Skeletal muscle cell (primary cell): ENCODE measurements around the gene ANKFN1.

Experiments
- DNase-seq: peaks from one replicate; pipeline ENCODE4 v3.0.0-alpha.2; 2010; ENCODE audit warnings: low read depth
- H3K4me3 ChIP-seq: 2 replicates; pipeline ENCODE4 v1.5.1; 2011; ENCODE audit warnings: low read depth, mild to moderate bottlenecking, control low read depth, low read length, moderate library complexity

The ANKFN1 gene

DNA sequence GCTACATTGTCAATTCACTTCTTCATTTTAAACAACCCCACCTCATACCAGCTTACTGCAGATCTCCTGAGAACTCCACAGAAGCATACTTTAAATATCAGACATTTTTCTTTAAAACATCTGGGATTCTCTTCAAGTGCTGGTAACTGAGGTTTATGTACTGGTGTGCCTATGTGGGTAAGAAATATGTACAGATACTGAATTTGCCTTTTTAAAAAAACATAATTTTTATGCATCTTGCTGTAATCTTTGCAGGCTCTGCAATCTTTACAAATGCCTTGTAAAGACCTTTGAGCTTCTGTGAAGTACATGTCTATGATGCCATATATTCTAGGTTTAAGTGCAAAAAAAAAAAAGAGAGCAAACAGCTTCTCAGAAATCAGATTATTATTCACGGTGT is 312.6 kb downstream of the ANKFN1 start:
- no peak for DNase-seq
- H3K4me3 ChIP-seq, result no peak overlapping the region

DNA sequence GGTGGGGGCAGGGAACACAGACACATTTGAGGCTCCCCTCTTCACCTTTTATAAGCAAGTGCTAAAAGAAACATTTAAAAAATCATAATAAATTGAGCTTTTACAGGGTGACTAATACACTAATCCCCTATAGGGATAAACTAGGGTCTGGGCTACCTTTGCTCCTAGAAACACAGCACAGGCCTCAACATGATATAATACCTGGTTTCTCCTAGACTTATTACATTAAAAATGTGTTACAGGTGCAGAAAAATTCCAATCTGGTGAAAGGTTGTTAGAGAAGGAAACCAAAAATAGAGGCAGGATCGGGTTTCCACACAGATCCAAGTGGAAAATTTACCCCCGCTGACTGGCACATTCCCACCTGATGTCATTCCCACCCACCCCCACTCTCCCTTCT is 315.6 kb downstream of the ANKFN1 start:
- no peak overlapping the region for H3K4me3 ChIP-seq
- DNase-seq, result no peak

DNA sequence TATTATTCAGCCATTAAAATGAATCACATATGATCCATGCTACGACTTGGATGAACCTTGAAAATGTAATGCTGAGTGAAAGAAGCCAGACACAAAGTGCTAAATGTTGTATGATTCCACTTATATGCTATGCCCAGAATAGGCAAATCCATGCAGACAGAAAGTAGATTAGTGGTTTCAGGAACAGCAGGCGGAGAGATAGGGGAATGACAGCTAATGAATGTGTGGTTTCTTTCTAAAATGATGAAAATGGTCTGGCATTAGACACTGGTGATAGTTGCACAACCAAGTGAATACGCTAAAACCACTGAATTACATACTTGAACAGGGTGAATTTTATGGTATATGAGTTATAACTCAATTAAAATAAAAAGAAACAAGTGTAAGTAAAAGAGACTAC is 318.4 kb downstream of the ANKFN1 start:
- no peak for DNase-seq
- H3K4me3 ChIP-seq, result no peak overlapping the region

DNA sequence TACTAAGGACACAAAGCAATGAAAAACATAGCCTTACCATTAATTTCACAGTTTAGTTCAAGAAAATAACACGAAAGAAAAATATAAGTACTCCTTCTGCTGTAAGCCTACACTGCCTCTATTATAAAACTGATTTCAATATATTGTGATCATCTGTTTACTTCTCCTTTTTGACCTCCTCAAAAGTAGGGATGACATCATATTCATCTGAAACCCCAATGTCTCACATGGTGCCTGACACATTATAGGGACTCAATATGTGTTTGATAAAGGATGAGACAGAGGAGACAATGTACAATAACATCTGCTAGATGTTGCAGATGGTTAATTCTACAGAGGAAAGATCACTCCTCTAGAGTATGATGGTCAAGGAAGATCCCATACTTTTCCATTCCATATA is 321.8 kb downstream of the ANKFN1 start:
- no peak for DNase-seq
- H3K4me3 ChIP-seq, result no peak overlapping the region

DNA sequence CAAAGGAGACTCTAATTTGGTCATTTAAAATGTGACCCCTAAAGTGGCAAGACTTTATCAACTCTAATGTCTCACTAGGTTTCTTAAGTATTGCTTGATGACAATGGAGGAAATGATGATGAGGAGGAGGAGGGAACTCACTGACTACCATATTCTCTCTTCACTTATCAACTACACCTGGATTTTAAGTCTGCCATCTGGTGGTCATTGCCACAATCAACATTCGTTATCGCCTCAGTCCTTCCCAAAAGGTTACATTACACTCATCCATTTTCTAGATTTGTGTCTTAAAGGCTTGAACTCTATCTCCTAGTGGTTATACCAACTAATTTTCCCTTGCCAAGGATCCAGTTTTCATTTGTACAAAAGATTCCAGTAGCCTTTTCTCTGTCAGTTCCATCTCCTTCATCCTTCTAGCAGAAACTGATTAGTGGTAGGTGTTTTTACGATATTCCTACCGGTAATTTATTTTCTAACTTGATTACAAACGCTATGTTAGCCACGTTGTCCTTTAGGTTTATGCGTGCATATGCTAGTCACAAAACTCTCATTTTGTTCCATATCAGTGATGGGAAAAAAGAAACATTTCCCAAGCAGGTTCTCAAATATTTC is 325.7 kb downstream of the ANKFN1 start:
- no peak for DNase-seq
- H3K4me3 ChIP-seq, result no peak overlapping the region

DNA sequence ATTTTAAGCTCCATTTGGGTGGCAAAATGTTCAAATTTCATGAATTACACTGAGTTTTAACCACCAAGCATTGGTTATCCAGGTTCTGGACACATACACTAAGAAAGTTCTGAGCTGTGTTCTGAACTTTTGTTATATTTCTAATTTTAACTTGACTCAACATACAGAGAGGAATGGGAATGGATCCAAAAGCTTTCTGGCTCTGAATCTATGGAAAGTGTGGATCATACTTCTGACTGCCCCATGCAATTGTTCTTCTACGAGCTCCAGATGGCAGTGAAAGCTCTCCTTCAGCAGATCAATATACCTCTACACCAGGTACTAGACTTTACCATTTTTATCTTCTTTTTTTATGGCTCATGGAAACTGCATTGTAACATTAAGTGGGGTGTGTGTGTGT is 327.2 kb downstream of the ANKFN1 start:
- DNase-seq, result no peak
- H3K4me3 ChIP-seq, result no peak overlapping the region

DNA sequence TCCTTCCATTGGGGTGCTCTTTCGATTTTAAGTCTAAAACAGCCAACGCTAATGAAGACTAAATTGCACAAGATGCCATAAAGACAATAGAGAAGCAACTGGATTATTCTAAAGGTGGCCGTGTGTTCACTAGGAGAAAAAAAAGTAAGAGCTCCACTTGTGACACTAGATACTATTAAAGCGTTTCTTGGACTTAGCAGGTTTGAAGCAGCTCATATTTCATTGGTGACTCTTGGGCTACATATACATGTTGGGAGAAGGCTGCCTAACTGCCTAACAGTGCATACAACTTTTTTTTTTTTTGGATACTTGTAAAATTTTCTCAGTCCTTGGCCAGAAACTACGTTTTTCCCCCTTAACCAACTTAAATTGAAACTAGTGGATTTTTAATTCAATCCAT is 328.4 kb downstream of the ANKFN1 start:
- no peak for DNase-seq
- no peak overlapping the region for H3K4me3 ChIP-seq

DNA sequence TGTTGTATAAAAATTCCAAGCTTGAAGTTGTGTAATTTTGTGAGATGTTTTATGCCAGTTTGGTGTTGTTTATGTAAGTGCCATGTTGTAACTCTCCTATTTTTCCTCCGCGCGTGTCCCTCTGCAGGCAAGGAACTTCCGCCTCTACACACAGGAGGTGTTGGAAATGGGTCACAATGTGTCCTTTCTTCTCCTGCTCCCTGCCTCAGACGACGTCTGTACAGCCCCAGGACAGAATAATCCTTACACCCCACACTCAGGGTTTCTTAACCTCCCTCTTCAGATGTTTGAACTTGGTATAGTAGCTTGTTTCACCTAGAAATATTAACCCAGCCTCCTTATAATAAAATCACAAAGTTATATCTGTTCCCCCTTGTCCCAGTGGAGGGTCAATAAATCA is 329.0 kb downstream of the ANKFN1 start:
- no peak overlapping the region for H3K4me3 ChIP-seq
- DNase-seq, result no peak

DNA sequence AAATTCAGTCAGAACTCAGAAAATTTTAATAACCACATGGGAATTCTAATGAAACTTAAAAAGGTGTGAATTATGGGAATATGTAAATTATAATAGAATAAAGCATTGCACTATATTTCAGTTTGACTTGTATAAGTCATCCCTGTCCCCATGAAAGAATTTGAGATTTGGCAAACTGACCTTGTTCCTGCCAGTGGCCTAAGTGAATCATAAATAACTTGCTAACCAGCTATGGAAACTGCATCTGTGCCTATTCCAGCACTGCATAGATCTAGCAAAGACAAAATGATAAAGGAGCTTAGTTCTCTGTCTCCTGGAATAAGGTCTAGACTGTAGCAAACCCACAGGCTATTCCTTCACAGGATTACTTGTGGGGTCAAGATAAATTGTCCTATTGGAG is 333.5 kb downstream of the ANKFN1 start:
- H3K4me3 ChIP-seq, result no peak overlapping the region
- DNase-seq, result no peak

DNA sequence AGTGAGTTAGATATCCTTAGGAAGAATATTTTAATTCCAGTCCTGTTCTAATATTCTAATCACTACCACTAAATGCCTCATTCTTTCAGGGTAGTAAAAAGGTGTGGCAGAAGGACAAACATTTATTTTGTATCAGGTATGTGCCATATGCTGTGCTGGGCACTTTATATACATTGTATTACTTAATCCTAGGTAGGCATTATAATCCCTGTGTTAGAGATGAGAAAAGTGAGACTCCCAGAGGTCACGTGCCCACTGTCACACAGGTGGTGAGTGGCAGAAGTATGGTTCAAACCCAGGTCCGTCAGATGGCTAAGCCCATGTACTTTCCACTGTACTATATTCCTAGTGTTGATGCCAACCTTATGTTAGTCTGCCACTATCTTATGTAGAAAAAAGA is 335.5 kb downstream of the ANKFN1 start:
- H3K4me3 ChIP-seq, result no peak overlapping the region
- no peak for DNase-seq

DNA sequence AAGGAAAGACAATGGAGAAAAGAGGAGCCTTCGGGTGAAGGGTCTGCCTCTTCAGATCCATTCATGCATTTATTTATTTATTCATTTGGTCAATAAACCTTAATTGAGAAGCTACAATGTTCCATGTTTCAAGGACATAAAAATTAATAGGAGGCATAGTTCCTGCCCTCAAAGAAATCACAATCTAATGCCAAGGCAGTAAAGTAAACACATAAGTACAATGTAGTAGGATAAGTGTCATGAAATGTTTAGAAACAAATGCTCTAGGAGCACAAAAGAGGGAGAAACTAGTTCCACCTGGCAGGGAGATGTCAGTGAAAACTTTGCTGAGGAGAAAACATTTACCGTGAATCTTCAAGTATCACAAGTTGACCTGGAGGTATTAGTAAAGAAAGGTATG is 336.7 kb downstream of the ANKFN1 start:
- DNase-seq, result no peak
- H3K4me3 ChIP-seq, result no peak overlapping the region

DNA sequence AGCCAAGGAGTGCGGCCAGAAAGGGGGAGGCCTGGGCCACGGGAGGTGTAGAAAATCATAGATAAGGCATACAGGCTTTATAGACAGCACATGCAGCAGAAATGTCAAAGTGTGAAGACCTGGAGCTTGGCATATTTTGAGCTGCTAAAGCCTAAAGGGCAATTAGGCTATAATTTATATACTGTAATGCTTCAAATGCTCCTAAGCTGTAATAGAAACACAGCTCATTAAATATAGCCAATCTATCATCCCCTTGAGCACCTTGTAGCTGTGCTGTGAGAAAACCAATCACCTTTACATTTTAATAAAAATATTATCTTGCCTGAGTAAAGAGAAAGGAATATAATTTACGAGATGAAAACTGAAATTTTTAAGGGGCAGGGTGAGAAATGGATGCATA is 342.3 kb downstream of the ANKFN1 start:
- no peak for DNase-seq
- H3K4me3 ChIP-seq, result no peak overlapping the region

DNA sequence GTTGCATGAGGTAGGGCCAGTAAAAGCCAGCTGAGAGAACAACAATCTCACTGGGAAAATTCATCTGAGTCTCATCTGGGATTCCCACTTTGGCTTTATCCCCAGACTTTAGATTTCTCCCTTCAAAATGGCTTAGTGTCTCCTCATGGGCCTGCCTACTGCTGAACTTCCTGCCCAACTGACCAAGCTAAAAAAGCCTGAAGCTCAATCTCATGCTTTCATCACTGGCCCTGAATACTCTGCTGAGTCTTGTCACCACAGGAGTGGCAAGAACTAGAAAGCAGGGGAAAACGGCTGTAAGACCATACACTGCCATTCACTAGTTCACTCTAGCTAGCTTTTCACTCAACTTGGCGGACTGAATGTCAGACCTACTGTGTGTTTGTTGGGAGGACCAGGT is 343.9 kb downstream of the ANKFN1 start:
- DNase-seq, result no peak
- H3K4me3 ChIP-seq, result no peak overlapping the region

DNA sequence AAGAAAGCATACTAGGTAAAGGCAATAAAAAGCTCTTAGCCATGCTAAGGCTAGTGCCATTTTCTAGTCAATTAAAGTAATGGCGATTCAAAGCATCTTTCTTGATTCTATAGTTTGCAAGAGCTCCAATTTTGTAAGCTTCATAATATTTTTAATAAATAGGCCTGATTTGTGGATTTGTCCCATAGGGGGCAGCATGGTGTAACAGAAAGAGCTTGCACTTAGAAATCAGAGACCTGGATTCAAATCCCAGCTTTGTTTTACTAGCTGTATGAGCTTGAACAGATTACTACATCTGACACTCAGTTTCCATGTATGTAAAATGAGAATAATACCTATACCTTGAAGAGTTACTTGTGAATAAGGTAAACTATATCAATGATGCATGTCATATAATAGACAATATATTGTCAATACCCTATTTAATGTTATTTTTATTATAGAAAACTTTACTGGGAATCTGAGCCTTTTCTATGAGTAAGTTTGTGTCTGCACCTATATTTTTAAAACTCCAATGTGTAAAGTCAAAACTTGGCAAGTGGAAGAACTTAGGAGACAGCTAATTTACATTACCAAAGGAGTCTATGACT is 346.6 kb downstream of the ANKFN1 start:
- no peak overlapping the region for H3K4me3 ChIP-seq
- no peak for DNase-seq

DNA sequence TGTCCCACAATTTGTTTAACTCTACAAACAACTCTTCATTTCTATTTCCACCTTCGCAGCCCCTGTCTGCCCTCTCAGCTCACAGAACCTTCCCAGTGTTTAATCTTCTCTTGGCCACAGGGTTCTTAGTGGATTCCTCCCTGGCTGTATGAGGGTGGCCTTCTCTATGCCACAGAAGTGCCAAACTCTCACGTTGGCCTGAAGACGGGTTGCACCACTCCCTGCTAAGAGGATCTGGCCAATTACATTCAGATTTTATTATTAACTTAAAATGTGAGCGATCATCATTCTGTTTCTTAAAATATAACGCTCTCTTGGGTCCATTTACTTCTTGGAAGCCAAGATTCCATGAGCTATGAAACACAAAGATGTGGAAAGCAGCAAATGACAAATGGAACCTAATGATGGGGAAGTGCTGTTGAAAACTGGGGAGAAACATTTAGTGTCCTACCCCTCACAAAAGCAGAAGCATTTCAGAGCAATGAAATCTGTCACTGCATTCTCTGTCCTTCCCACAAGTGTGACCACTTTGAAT is 348.9 kb downstream of the ANKFN1 start:
- no peak for DNase-seq
- H3K4me3 ChIP-seq, result no peak overlapping the region

DNA sequence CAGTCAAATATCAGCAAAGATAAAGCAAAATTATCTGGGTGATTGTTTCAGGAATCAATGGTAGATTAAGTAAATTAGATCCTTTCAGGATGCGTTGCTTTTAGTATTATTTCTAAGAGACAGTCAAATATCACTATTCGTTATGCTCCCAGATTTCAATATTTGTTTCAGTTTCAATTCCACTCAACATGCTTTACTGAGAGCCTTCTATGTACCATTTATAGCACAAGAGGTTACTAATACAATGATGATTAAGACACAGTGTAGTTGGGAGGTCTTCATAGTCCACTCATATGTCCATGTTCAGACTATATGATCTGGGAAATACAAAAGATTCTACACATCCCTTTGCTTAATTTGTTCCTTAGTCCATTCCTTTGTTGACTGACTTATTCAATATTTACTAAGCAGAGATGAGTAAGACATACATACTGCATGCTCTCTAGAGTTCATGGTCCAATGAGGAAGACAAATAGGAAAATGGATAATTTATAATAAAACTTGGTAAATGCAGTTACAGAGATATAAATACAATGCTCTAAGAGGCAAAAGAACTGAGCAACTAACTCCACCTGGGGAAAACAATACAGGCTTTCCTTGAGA is 352.0 kb downstream of the ANKFN1 start:
- no peak for DNase-seq
- H3K4me3 ChIP-seq, result no peak overlapping the region

DNA sequence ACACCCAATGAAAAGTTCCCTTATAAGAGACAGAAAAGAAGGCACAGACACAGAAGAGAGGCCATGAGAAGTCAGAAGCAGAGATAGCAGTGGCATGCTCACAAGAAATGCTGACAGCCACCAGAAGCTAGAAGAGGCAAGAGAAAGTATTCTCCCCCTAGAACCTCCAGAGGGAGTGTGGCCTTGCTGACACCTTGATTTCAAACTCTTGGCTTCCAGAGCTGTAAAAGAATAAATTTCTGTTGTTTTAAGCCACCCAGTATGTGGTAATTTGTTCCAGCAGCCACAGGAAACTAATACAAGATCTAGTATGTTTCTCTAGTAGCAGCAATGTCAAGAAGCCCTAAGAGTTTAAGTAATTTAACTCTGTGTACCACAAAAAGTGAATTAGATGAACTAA is 353.1 kb downstream of the ANKFN1 start:
- no peak for DNase-seq
- H3K4me3 ChIP-seq, result no peak overlapping the region

DNA sequence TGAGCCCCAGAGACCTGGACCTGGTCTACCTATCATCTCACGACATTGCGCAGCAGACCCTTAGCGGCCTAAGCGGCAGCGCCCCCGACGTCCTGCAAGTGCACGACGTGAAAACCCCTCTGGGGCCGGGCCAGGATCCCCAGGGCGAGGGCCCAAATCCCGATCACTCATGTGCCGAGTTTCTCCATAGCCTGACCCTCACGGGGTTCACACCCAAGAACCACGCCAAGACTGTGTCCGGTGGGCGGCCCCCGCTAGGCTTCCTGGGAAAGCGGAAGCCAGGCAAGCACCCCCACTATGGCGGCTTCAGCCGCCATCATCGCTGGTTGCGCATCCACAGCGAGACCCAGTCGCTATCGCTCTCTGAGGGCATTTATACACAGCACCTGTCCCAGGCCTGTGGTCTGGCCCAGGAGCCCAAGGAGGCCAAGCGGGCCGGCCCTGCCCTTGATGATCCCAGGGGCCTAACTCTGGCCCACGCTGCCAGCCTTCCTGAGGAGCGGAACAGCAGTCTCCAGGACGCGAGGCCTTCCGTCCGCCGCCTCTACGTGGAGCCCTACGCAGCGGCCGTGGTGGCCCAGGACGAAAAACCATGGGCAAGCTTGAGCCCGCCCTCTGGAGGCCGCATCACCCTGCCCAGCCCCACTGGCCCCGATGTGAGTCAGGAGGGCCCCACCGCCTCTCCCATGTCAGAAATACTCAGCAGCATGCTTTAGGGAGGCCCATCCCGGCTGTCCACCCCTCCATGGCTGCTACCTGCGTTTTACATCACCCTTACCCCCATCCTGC is 357.5 kb downstream of the ANKFN1 start:
- no peak overlapping the region for H3K4me3 ChIP-seq
- no peak for DNase-seq

DNA sequence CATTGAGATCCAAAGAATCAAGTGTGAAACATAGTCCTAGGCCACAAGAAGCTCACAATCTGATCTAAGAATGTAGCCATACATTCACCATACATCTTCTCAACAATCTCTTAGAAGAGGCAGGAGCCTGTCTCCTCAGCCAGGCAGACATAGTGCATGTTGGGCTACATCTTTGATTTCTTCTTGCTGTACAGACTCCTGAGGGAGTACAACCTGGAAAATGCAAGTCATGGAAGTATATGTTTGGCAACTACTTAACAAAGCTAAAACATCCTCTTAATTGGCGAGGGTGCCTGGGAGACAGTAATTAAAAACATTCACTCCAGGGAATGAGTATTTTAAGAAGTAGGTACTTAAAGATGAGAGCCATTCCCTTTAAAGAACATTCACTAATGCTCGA is 361.0 kb downstream of the ANKFN1 start:
- no peak for DNase-seq
- no peak overlapping the region for H3K4me3 ChIP-seq

DNA sequence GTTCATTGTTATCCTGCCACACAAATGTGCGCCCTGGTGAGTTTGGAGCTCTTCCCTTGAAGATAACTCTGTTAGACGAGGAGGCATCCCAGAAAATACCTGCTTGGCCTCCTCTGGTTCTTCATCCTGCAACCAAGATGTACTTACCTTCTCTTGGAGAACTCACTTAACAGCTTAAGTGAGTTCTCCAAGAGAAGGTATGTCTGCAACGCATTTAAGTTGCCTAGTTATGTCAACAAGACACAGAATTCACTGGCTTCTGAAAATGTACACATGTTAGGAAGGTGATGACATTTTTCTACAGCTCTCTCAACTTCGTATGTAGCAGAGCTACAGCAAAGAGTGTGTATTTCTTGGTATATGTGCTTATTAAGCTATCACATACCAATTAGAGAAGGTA is 361.6 kb downstream of the ANKFN1 start:
- DNase-seq, result no peak
- H3K4me3 ChIP-seq, result no peak overlapping the region
